ENCODE data around the gene ASPSCR1. TPM values are rescaled to one million over a fixed set of nuclear protein-coding genes. Genes with fewer than 3 reads are reported as not detected.

Gene ASPSCR1
- total and polyA plus RNA-seq, 10 of the 15 experiments (the other 5 are each of a cell fraction or from before 2014, with no cell fraction given): 1.5 to 48.4 (median 25.4) TPM

GRCh38 chr17:82060614-82061013 lies 83.2 kb downstream of the ASPSCR1 start (continued):
- no peak for TF ChIP-seq ATF3 (IDR thresholded peaks at IDR 0.05; ENCODE audit: borderline replicate concordance, extremely low read depth, low read depth, low read length)
- no peak for TF ChIP-seq RBBP5 (conservative IDR thresholded peaks at IDR 0.05)

DNA sequence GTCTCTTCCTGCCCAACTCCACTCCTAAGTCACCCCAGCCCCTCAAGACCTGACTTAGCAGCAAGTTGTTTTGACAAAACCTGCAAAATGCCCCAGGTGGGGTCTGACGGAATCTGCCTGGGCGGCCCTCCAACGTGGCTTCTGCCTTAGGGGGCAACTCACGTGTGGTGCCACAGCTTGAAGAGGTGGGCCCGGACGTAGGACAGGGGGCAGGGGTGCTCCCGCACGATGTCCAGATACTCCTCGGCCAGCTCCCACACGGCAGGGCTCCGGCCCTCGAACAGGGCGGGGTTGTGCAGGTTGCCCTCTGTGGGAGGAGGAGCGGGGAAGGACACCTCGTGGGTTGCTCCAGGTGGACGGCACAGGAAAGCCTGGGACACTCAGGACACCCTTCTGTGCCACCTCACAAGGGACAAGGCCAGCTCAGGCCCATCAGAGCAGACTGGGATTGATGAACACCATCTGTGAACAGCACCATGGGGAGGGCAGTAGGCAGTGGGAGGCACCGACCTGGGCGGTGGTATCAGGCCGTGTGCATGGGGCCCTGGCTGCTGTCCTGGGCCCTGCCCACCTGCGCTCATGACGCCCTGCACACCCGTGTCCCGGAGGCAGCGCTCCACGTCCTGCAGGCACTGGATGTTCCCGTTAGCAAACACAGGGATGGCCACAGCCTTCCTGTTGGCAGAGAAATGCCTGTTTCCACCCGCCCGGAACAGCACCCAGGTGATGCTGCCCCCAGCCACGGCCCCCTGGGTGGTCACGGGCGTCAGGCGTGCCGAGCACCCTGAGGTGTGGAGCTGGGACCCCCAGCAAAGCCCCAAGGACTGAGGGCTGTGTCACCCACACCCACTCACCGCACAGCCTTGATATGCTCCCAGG lies 83.9 kb downstream of the ASPSCR1 start:
- in situ Hi-C loops (cut with MboI): no loop called here
- Histone ChIP-seq H3K9me3 (replicated peaks; ENCODE audit: control insufficient read depth, insufficient read depth, low read length) (no peaks in the 10 kb centered on the region), H3K4me3 (no peak overlapping the region), H3K27me3 (replicated peaks in 1 of 2; ENCODE audit: control insufficient read depth in 2 of 2, insufficient read depth in 2 of 2, low read length in 1 of 2) (no peaks in the 10 kb centered on the region), H3K4me2 (ENCODE audit: control insufficient read depth, insufficient read depth) (no peak overlapping the region), H3K36me3 (ENCODE audit: control insufficient read depth in 2 of 2, insufficient read depth in 2 of 2, low read length in 1 of 2) (peaks cover 3 to 26% of the 10 kb centered on the region in 2 experiments), H3K4me1 (ENCODE audit: control insufficient read depth, insufficient read depth, low read length) (peaks cover 8% of the 10 kb centered on the region), H3K27ac (ENCODE audit: control insufficient read depth, insufficient read depth) (no peak overlapping the region), H4K20me1 (ENCODE audit: control insufficient read depth, insufficient read depth) (no peaks in the 10 kb centered on the region), H3K9ac (ENCODE audit: control insufficient read depth, insufficient read depth, low read length) (no peak overlapping the region), H2AFZ (ENCODE audit: control insufficient read depth, low read depth, low read length) (no peak overlapping the region), H3K79me2 (ENCODE audit: control insufficient read depth, insufficient read depth, low read length) (peaks cover 19% of the 10 kb centered on the region)
- ChIA-PET RAD21 (ENCODE audit: unreplicated experiment) (no interaction called here), POLR2A (no interaction called here), SMC1A (ENCODE audit: uncharacterized antibody, unreplicated experiment) (no interaction called here), CTCF (no interaction called here)
- intact Hi-C loops (cut with micrococcal nuclease; ENCODE audit: unreplicated experiment): no loop called here
- TF ChIP-seq POLR2A (IDR thresholded peaks at IDR 0.05; ENCODE audit: low read depth, low read length): peak; percentile 64
- no peak for TF ChIP-seq SPI1 (IDR thresholded peaks at IDR 0.05; ENCODE audit: borderline replicate concordance, insufficient read depth, low read depth, low read length)
- TF ChIP-seq NFXL1 (IDR thresholded peaks at IDR 0.05; ENCODE audit: borderline replicate concordance): no peak
- TF ChIP-seq ZBED1 (IDR thresholded peaks at IDR 0.05; ENCODE audit: borderline replicate concordance): no peak
- TF ChIP-seq YY1 (IDR thresholded peaks at IDR 0.05; ENCODE audit: low read depth, low read length): no peak
- TF ChIP-seq SP1 (IDR thresholded peaks at IDR 0.05; ENCODE audit: low read depth, low read length): no peak
- no peak for TF ChIP-seq HCFC1 (IDR thresholded peaks at IDR 0.05; ENCODE audit: low read length)
- TF ChIP-seq POLR2AphosphoS5 (IDR thresholded peaks at IDR 0.05; ENCODE audit: low read length): peak; percentile 52; the same call in 1 of the 2 replicates
- TF ChIP-seq ESRRA (IDR thresholded peaks at IDR 0.05; ENCODE audit: low read length): no peak
- no peak for TF ChIP-seq RBBP5 (conservative IDR thresholded peaks at IDR 0.05)
- WGBS (ENCODE audit: insufficient coverage, insufficient replicate concordance, low lambda C conversion rate, missing lambda C conversion rate): 87% methylated on average over 32 of the region's 34 CpGs
- no peak for FAIRE-seq
- ATAC-seq: no peak
- DNase-seq (ENCODE audit: low read depth, low spot score): no peak
- BruUV-seq (replicated peaks): no TSS peak
